Measurements from ENCODE around the gene ANP32E. TPM values are rescaled to one million over a fixed set of nuclear protein-coding genes. Genes with fewer than 3 reads are reported as not detected.

Gene ANP32E
- total and polyA plus RNA-seq, 4 donors = 8.8 to 41.5 (median 25.6) TPM

DNA sequence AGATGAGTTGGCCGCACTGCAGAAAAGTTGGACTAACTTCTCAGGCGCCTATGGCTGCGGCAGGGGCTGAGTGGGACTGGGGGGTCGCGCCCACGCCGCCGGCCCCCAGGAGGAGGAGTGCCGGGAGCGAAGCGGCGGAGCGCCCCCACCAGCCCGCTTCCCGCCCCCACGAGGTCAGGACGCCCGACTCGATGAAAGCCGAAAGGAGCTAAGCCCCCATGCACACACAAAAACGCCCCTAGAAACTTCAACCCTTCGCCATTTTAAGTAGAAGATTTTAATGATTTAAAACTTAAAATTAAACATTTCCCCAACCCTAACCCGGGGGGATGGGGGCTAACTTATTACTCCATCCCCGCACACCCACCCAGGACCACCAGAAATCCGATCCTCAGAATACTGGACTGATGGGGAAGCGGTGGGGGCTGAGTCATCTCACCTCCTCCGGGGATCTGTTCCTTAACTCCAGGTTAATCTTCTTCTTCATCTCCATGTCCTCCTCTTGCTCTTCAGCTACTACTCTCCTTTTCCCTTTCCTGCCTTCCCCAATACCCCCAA lies 539 bp downstream of the ANP32E start (continued):
- TF ChIP-seq HNF4A (conservative IDR thresholded peaks at IDR 0.05) (no peak), EGR1 (IDR thresholded peaks at IDR 0.05; ENCODE audit: low read depth in 2 of 2) (no peak), NR2F2 (IDR thresholded peaks at IDR 0.05) (no peak), FOXA2 (IDR thresholded peaks at IDR 0.05) (no peak)

DNA sequence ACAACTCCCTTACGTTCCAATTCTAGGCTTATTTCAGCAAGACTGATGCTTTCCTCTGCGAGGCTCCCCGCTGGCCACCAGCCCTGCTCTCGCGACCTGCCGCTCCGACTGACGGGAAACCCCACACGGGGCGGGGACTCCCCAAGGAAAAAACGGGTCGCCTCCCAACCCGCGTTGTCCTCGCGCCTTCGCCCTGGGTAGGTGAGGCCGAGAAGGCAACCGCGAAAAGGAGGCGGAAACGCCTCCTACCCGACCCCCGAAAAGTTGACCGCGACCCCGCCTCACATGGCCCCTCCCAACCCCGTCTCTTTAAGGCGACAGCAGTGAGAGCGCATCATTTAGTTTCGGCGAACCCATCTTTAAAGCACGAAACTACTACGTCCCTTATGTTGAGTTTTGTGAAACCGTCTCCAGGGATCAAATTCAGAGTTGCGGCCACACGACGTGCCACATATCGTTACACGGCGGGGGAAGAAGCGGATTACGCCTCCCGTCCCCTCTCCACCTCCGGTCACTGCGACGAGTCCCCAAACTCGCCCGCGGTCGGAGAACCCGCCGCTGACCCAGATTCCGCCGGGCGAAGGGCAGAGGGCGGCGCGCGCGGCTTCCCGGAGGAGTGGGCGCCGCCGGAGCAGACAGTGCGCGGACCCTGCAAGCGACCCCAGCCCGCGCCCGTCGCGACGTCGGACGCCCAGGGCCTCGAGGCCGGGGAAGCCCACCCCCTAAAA lies 1.2 kb downstream of the ANP32E start:
- H3K9me3 ChIP-seq (ENCODE audit: control insufficient read depth in 4 of 4, low read length in 3 of 4) = no peaks in the 10 kb centered on the region
- H3K4me3 ChIP-seq (ENCODE audit: low read depth in 1 of 3, low read length in 3 of 3) = peak overlapping the region; percentile 73 to 97 (median 92)
- H3K9ac ChIP-seq (ENCODE audit: low read depth in 1 of 2, low read length in 2 of 2) = peak overlapping the region; percentile 91 to 96
- peaks cover 1 to 20% (median 6%) of the 10 kb centered on the region in 4 donors for H3K4me1 ChIP-seq (ENCODE audit: control insufficient read depth in 4 of 4, insufficient read depth in 4 of 4, low read length in 3 of 4)
- H3K27ac ChIP-seq (ENCODE audit: low read depth in 1 of 2, low read length in 2 of 2) = peak overlapping the region; percentile 98
- no peaks in the 10 kb centered on the region for H3K27me3 ChIP-seq (ENCODE audit: control insufficient read depth in 4 of 4, insufficient read depth in 4 of 4, low read length in 3 of 4)
- H3K36me3 ChIP-seq (ENCODE audit: control insufficient read depth in 4 of 4, insufficient read depth in 3 of 4, low read depth in 1 of 4, low read length in 3 of 4) = peaks cover 0 to 6% (median under 1%) of the 10 kb centered on the region in 4 donors
- peak; percentile 81 for DNase-seq (ENCODE audit: low spot score)
- under 1% methylated on average over 78 of the region's 78 CpGs for WGBS
- TF ChIP-seq SP1 (IDR thresholded peaks at IDR 0.05) (peak; percentile 46), HNF4G (IDR thresholded peaks at IDR 0.05) (peak; percentile 11), HNF4A (conservative IDR thresholded peaks at IDR 0.05) (peak; percentile 3 to 45), RXRA (IDR thresholded peaks at IDR 0.05) (peak in 1 of 2 donors; percentile 33), RAD21 (IDR thresholded peaks at IDR 0.05) (no peak), YY1 (IDR thresholded peaks at IDR 0.05) (peak; percentile 70), NR2F2 (IDR thresholded peaks at IDR 0.05) (peak; percentile 49), TAF1 (conservative IDR thresholded peaks at IDR 0.05) (peak; percentile 86), FOXA1 (IDR thresholded peaks at IDR 0.05) (no peak), GABPA (IDR thresholded peaks at IDR 0.05 in 1 of 2, conservative IDR thresholded peaks at IDR 0.05 in 1 of 2) (no peak), EGR1 (IDR thresholded peaks at IDR 0.05; ENCODE audit: low read depth in 2 of 2) (no peak)
- TF ChIP-seq, protein P1, sequence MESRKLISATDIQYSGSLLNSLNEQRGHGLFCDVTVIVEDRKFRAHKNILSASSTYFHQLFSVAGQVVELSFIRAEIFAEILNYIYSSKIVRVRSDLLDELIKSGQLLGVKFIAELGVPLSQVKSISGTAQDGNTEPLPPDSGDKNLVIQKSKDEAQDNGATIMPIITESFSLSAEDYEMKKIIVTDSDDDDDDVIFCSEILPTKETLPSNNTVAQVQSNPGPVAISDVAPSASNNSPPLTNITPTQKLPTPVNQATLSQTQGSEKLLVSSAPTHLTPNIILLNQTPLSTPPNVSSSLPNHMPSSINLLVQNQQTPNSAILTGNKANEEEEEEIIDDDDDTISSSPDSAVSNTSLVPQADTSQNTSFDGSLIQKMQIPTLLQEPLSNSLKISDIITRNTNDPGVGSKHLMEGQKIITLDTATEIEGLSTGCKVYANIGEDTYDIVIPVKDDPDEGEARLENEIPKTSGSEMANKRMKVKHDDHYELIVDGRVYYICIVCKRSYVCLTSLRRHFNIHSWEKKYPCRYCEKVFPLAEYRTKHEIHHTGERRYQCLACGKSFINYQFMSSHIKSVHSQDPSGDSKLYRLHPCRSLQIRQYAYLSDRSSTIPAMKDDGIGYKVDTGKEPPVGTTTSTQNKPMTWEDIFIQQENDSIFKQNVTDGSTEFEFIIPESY (IDR thresholded peaks at IDR 0.05) = peak; percentile 66
- TF ChIP-seq, protein P2, sequence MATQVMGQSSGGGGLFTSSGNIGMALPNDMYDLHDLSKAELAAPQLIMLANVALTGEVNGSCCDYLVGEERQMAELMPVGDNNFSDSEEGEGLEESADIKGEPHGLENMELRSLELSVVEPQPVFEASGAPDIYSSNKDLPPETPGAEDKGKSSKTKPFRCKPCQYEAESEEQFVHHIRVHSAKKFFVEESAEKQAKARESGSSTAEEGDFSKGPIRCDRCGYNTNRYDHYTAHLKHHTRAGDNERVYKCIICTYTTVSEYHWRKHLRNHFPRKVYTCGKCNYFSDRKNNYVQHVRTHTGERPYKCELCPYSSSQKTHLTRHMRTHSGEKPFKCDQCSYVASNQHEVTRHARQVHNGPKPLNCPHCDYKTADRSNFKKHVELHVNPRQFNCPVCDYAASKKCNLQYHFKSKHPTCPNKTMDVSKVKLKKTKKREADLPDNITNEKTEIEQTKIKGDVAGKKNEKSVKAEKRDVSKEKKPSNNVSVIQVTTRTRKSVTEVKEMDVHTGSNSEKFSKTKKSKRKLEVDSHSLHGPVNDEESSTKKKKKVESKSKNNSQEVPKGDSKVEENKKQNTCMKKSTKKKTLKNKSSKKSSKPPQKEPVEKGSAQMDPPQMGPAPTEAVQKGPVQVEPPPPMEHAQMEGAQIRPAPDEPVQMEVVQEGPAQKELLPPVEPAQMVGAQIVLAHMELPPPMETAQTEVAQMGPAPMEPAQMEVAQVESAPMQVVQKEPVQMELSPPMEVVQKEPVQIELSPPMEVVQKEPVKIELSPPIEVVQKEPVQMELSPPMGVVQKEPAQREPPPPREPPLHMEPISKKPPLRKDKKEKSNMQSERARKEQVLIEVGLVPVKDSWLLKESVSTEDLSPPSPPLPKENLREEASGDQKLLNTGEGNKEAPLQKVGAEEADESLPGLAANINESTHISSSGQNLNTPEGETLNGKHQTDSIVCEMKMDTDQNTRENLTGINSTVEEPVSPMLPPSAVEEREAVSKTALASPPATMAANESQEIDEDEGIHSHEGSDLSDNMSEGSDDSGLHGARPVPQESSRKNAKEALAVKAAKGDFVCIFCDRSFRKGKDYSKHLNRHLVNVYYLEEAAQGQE (IDR thresholded peaks at IDR 0.05) = no peak
- TF ChIP-seq, protein P3, sequence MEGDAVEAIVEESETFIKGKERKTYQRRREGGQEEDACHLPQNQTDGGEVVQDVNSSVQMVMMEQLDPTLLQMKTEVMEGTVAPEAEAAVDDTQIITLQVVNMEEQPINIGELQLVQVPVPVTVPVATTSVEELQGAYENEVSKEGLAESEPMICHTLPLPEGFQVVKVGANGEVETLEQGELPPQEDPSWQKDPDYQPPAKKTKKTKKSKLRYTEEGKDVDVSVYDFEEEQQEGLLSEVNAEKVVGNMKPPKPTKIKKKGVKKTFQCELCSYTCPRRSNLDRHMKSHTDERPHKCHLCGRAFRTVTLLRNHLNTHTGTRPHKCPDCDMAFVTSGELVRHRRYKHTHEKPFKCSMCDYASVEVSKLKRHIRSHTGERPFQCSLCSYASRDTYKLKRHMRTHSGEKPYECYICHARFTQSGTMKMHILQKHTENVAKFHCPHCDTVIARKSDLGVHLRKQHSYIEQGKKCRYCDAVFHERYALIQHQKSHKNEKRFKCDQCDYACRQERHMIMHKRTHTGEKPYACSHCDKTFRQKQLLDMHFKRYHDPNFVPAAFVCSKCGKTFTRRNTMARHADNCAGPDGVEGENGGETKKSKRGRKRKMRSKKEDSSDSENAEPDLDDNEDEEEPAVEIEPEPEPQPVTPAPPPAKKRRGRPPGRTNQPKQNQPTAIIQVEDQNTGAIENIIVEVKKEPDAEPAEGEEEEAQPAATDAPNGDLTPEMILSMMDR (IDR thresholded peaks at IDR 0.05; ENCODE audit: low read depth, low read length, missing input control) = no peak
- TF ChIP-seq, protein P4, sequence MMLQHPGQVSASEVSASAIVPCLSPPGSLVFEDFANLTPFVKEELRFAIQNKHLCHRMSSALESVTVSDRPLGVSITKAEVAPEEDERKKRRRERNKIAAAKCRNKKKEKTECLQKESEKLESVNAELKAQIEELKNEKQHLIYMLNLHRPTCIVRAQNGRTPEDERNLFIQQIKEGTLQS (IDR thresholded peaks at IDR 0.05) = no peak
- TF ChIP-seq, protein P5, sequence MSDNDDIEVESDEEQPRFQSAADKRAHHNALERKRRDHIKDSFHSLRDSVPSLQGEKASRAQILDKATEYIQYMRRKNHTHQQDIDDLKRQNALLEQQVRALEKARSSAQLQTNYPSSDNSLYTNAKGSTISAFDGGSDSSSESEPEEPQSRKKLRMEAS (IDR thresholded peaks at IDR 0.05) = no peak

Data from liver (tissue), 9 donors.